T-helper 2 cell treated with Interferon-gamma antibody and Interleukin-4, amounts not matched to agents 5 μg/mL and 100 μg/mL, for 36 hours (primary cell): Measurements from ENCODE around the gene DDTL.
"Not testable (repeated sequence)": the region's sequence is repeated elsewhere in the genome, so short reads cannot be mapped to it uniquely, and the experiment has no call there.

Experiments
- DNase-seq: peaks from one replicate; pipeline ENCODE4 v3.0.0; 2021; ENCODE audit warnings: low spot score
- H3K27ac Mint-ChIP-seq: one replicate; pipeline ENCODE4 v1.8.0; 2021; ENCODE audit warnings: mild to moderate bottlenecking, mixed read lengths
- H3K27me3 Mint-ChIP-seq: one replicate; pipeline ENCODE4 v1.8.0; 2021; ENCODE audit warnings: low read depth, mixed read lengths
- H3K36me3 Mint-ChIP-seq: one replicate; pipeline ENCODE4 v1.8.0; 2021; ENCODE audit warnings: low read depth, mixed read lengths
- H3K4me1 Mint-ChIP-seq: one replicate; pipeline ENCODE4 v1.8.0; 2021; ENCODE audit warnings: low read depth, mixed read lengths
- H3K4me3 Mint-ChIP-seq: one replicate; pipeline ENCODE4 v1.8.0; 2022; ENCODE audit warnings: mild to moderate bottlenecking, moderate library complexity, mixed read lengths
- H3K9me3 Mint-ChIP-seq: one replicate; pipeline ENCODE4 v1.8.0; 2021; ENCODE audit warnings: mixed read lengths

Gene DDTL

DNA sequence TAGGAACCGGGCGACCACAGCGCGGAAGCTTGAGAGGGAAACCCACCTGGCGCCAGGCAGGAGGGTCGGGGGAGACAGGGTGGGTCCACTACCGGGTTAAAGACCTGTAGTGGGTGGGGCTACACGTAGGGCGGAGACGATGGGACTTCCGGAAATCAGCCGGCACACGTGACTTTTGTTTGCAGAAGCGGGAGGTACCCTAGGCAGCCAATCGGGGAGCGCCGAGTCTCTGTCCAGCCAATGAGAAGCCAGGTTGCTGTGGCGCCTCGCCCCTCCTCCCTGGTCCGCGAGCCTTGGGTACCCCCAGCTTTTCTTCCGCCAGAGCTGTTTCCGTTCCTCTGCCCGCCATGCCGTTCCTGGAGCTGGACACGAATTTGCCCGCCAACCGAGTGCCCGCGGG lies at the start of gene DDTL:
Gene DDTL (plus strand): TSS at position 321 of the 400 bp plus-strand sequence. CDS start 27 bp downstream, at position 348.
- H3K4me1 Mint-ChIP-seq = peaks cover 17% of the 10 kb centered on the region
- not testable (repeated sequence) for H3K9me3 Mint-ChIP-seq, H3K4me3 Mint-ChIP-seq

GRCh38 chr22:23920267-23920611 lies 46.4 kb upstream of the DDTL start:
- H3K36me3 Mint-ChIP-seq, H3K4me1 Mint-ChIP-seq, DNase-seq, H3K4me3 Mint-ChIP-seq, H3K27me3 Mint-ChIP-seq, H3K27ac Mint-ChIP-seq, H3K9me3 Mint-ChIP-seq: not testable (repeated sequence)

More for the DNA sequence above, at the start of gene DDTL:
- peaks cover 19% of the 10 kb centered on the region for H3K36me3 Mint-ChIP-seq
- not testable (repeated sequence) for DNase-seq, H3K27ac Mint-ChIP-seq, H3K27me3 Mint-ChIP-seq

DNA sequence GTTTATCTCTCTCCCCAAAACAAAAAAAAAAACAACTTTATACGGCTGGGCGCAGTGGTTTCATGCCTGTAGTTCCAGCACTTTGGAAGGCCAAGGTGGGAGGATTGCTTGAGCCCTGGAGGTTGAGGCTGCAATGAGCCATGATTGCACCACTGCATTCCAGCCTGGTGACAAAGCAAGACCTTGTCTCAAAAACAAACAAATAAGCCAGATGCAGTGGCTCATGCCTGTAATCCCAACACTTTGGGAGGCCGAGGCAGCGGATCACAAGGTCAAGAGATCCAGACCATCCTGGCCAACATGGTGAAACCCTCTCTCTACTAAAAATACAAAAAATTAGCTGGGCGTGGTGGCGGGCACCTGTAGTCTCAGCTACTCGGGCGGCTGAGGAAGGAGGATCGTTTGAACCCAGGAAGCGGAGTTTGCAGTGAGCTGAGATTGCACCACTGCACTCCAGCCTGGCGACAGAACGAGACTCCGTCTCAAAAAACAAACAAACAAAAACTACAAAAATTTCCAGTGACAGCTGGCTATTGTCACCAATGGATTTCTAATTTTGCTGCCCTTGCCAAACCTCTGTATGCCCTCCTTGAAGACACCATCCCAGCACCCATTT lies 45.0 kb upstream of the DDTL start:
- H3K4me1 Mint-ChIP-seq, H3K4me3 Mint-ChIP-seq, DNase-seq, H3K27ac Mint-ChIP-seq, H3K36me3 Mint-ChIP-seq, H3K27me3 Mint-ChIP-seq: not testable (repeated sequence)
- H3K9me3 Mint-ChIP-seq = peaks cover 12% of the 10 kb centered on the region

DNA sequence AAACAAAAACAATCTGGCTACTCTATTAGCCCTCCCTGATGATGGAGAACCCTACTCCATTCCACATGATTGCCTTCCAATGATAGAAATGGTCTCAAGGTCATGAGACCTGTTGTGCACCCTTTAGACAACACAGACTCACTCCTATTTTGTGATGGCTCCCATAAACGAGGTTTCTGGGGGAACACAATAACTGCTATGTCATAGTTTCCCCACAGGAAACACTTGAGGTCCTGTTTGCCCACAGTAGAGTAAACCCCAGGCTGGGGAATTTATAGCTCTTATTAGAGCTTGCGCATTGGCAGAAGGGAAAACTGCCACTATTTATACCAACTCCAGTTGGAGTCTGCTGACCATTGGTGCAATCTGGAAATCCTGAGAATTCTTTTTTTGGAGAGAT lies 43.8 kb upstream of the DDTL start:
- H3K27me3 Mint-ChIP-seq = peaks cover 6% of the 10 kb centered on the region
- no peak for DNase-seq

GRCh38 chr22:23925020-23925606 lies 41.6 kb upstream of the DDTL start:
- no peak for DNase-seq
- Mint-ChIP-seq H3K9me3 (peaks cover 12% of the 10 kb centered on the region), H3K36me3 (no peaks in the 10 kb centered on the region), H3K27me3 (peaks cover 6% of the 10 kb centered on the region), H3K4me3 (no peak overlapping the region), H3K27ac (no peak overlapping the region), H3K4me1 (peaks cover 4% of the 10 kb centered on the region)

More for the DNA sequence above, 43.8 kb upstream of the DDTL start:
- Mint-ChIP-seq H3K4me3 (no peak overlapping the region), H3K36me3 (no peaks in the 10 kb centered on the region), H3K9me3 (peaks cover 12% of the 10 kb centered on the region), H3K4me1 (peaks cover 4% of the 10 kb centered on the region), H3K27ac (no peak overlapping the region)

GRCh38 chr22:23926561-23926960 lies 40.1 kb upstream of the DDTL start:
- H3K4me3 Mint-ChIP-seq = no peak overlapping the region

GRCh38 chr22:23938328-23939016 lies 28.2 kb upstream of the DDTL start:
- Mint-ChIP-seq H3K4me3 (no peak overlapping the region), H3K36me3 (no peaks in the 10 kb centered on the region), H3K27ac (no peak overlapping the region), H3K4me1 (peaks cover 4% of the 10 kb centered on the region), H3K27me3 (peaks cover 12% of the 10 kb centered on the region), H3K9me3 (no peaks in the 10 kb centered on the region)
- no peak for DNase-seq

More at GRCh38 chr22:23926561-23926960, 40.1 kb upstream of the DDTL start:
- no peak for DNase-seq
- peaks cover 4% of the 10 kb centered on the region for H3K4me1 Mint-ChIP-seq
- peaks cover 6% of the 10 kb centered on the region for H3K27me3 Mint-ChIP-seq
- peaks cover 18% of the 10 kb centered on the region for H3K9me3 Mint-ChIP-seq
- no peaks in the 10 kb centered on the region for H3K36me3 Mint-ChIP-seq
- no peak overlapping the region for H3K27ac Mint-ChIP-seq

DNA sequence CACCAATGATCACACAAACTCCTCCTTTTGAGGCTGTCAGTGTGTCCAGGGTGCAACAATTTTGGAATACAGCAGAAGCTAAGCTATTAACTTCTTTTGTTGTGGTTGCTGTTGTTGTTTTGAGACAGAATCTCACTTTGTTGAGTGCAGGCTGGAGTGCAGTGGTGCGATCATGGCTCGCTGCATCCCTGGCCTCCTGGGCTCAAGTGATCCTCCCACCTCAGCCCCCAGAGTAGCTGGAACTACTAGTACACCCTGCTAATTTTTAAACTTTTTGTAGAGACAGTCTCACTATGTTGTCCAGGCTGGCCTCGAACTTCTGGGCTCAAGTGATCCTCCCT lies 27.7 kb upstream of the DDTL start:
- H3K27ac Mint-ChIP-seq = no peak overlapping the region
- no peaks in the 10 kb centered on the region for H3K9me3 Mint-ChIP-seq
- no peaks in the 10 kb centered on the region for H3K36me3 Mint-ChIP-seq
- no peak overlapping the region for H3K4me3 Mint-ChIP-seq
- H3K4me1 Mint-ChIP-seq = peaks cover 4% of the 10 kb centered on the region
- peaks cover 13% of the 10 kb centered on the region for H3K27me3 Mint-ChIP-seq
- no peak for DNase-seq

- not testable (repeated sequence) for H3K4me3 Mint-ChIP-seq, H3K9me3 Mint-ChIP-seq, H3K36me3 Mint-ChIP-seq, H3K4me1 Mint-ChIP-seq, H3K27ac Mint-ChIP-seq, DNase-seq
- H3K27me3 Mint-ChIP-seq = peaks cover 19% of the 10 kb centered on the region
Measured at GRCh38 chr22:23940166-23940565, 26.5 kb upstream of the DDTL start.

GRCh38 chr22:23947391-23947790 lies 19.3 kb upstream of the DDTL start:
- peaks cover 14% of the 10 kb centered on the region for H3K27me3 Mint-ChIP-seq
- not testable (repeated sequence) for H3K4me1 Mint-ChIP-seq, DNase-seq, H3K27ac Mint-ChIP-seq, H3K36me3 Mint-ChIP-seq, H3K4me3 Mint-ChIP-seq, H3K9me3 Mint-ChIP-seq

DNA sequence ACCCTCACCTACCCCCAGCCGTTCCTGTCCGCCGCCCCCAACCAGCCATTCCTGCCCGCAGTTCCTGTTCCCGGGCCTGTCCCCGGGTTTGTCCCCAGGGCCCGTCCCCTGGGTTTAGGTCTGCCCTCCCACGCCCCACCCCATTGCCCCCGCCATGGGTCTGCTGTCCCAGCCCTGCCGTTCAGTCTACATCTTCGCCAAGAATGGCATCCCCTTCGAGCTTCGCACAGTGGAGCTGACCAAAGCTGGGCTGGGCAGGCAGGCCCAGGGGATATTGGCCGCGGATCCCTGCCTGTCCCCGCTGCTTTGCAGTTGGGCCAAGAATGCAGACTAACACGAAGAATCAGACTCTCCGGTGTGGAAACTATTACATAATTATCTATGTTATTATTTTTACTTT lies 16.9 kb upstream of the DDTL start:
- H3K36me3 Mint-ChIP-seq, H3K27ac Mint-ChIP-seq, DNase-seq, H3K9me3 Mint-ChIP-seq, H3K4me1 Mint-ChIP-seq, H3K4me3 Mint-ChIP-seq, H3K27me3 Mint-ChIP-seq: not testable (repeated sequence)

GRCh38 chr22:23951383-23951782 lies 15.3 kb upstream of the DDTL start:
- not testable (repeated sequence) for H3K27me3 Mint-ChIP-seq, H3K9me3 Mint-ChIP-seq, H3K36me3 Mint-ChIP-seq, DNase-seq, H3K27ac Mint-ChIP-seq, H3K4me3 Mint-ChIP-seq, H3K4me1 Mint-ChIP-seq

DNA sequence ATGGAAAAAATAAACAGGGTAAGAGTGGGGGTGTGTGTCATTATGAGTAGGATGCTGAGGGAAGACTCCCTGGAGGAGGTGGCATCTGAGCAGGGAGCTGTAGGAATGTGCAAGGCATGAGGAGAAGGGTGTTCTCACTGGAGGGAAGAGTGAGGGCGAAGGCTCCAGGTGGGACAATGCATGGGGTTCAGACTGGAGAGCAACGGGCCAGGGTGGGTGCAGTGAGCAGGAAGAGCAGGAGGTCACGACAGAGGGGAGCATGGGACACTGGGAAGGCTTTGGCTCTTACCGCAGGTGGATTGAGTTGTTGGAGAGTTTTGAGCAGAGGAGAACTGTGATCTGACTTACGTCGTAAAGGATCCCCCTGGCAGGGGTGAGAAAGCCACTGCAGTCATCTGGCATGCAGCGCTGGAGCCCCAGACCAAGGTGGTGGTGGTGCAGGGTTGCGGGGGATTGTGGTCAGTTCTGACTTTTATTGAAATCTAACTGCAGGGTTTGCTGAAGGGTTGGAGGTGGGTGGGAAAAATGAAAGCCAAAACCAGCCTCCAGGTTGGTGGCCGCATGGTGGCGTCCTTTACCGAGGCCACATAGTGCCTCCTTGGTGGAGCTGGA lies 13.8 kb upstream of the DDTL start:
- not testable (repeated sequence) for H3K9me3 Mint-ChIP-seq, DNase-seq, H3K4me3 Mint-ChIP-seq, H3K4me1 Mint-ChIP-seq, H3K27me3 Mint-ChIP-seq, H3K36me3 Mint-ChIP-seq, H3K27ac Mint-ChIP-seq

GRCh38 chr22:23953485-23953884 lies 13.2 kb upstream of the DDTL start:
- DNase-seq = not testable (repeated sequence)

More at GRCh38 chr22:23953485-23953884, 13.2 kb upstream of the DDTL start:
- H3K4me1 Mint-ChIP-seq, H3K4me3 Mint-ChIP-seq, H3K36me3 Mint-ChIP-seq, H3K27ac Mint-ChIP-seq, H3K9me3 Mint-ChIP-seq, H3K27me3 Mint-ChIP-seq: not testable (repeated sequence)
